IPS-18c (cell line): Measurements from ENCODE around the gene RASGEF1B.
"Not testable (repeated sequence)": the region's sequence is repeated elsewhere in the genome, so short reads cannot be mapped to it uniquely, and the experiment has no call there.

Source experiments
- H3K4me3 ChIP-seq: 2 replicates; pipeline ENCODE4 v1.7.0; 2013; ENCODE audit warnings: low read depth, mild to moderate bottlenecking, low read length, moderate library complexity; ENCODE audit not compliant: insufficient read depth
- H3K9me3 ChIP-seq: one replicate; pipeline ENCODE4 v1.6.1; 2013; ENCODE audit warnings: mild to moderate bottlenecking, low read length, moderate library complexity; ENCODE audit not compliant: control insufficient read depth, insufficient read depth

Gene RASGEF1B

DNA sequence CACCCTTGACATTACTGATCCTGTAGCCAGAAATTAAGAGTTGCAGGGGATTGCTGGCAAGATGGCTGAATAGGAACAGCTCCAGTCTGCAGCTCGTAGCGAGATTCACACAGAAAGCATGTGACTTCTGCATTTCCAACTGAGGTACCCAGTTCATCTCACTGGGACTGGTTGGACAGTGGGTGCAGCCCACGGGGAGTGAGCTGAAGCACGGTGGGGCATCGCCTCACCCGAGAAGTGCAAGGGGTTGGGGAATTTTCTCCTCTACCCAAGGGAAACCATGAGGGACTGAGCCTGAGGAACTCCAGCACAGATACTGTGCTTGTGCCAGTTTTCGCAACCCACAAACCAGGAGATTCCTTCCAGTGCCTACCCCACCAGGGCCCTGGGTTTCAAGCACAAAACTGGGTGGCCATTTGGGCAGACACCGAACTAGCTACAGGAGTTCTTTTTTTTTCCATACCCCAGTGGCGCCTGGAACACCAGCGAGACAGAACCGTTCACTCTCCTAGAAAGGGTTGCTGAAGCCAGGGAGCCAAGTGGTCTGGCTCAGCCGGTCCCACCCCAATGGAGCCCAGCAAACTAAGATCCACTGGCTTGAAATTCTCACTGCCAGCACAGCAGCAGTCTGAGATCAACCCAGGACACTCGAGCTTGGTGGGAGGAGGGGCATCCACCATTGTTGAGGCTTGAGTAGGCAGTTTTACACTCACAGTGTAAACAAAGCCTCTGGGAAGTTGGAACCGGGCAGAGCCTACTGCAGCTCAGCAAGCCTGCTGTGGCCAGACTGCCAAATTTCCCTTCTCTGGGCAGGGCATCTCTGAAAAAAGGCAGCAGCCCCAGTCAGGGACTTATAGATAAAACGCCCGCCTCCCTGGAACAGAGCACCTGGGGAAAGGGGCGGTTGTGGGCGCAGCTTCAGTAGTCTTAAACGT lies 1.9 kb upstream of the RASGEF1B start:
- H3K9me3 ChIP-seq, H3K4me3 ChIP-seq: not testable (repeated sequence)

DNA sequence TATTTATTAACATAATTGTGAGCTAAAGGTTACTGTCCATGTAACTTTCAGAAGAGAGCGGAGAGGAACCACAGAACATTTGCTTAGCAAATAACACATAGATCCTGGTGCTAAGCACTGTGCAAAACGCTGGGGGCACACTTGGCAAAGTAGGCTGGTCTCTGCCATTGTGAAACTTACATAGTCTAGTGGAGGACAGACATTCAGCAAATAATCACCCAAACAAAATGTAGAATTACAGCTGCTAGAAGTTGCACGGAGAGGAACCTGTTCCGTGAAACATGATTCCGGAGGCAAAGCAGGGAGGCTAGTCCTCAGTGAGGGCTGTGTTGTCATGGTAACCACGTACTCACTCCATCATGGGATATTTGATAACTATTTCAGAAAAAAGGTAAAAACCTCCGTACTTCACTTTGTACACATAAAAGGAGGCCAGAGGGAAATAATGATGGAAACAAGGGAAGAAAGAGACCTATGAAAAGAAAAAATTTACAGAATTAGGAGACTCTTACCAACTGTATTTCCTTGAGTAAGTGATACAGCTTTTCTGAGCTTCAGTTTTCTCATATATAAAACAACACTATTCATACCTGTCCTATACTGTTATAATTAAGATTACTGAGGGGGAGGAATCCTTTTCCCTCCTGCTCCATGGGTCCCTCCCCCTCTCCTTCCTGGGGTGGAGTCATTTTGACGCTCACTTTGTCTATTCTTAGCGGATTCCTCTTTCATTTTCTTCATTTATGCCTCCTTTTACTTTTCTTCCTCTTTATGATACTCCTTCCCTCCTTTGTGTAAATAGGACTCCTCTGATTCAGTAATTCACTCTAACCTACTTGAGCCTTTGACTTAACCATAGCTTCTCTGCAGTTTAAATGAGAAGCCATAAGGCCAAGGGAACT lies 825 bp upstream of the RASGEF1B start:
- H3K9me3 ChIP-seq, result no peaks in the 10 kb centered on the region

GRCh38 chr4:81471298-81471587 lies 464 bp downstream of the RASGEF1B start:
- Histone ChIP-seq H3K9me3 (no peaks in the 10 kb centered on the region), H3K4me3 (peak overlapping the region; percentile 88)

More for the DNA sequence above, 825 bp upstream of the RASGEF1B start:
- peak overlapping the region; percentile 88 for H3K4me3 ChIP-seq

GRCh38 chr4:81470456-81471297 lies 1.0 kb downstream of the RASGEF1B start:
- Histone ChIP-seq H3K4me3 (peak overlapping the region; percentile 88), H3K9me3 (no peaks in the 10 kb centered on the region)

- peak overlapping the region; percentile 88; the same call in 1 of the 2 replicates for H3K4me3 ChIP-seq
- no peaks in the 10 kb centered on the region for H3K9me3 ChIP-seq
Measured at GRCh38 chr4:81469781-81470455, 1.8 kb downstream of the RASGEF1B start.

- no peak overlapping the region for H3K4me3 ChIP-seq
Measured at GRCh38 chr4:81468678-81469077, 3.0 kb downstream of the RASGEF1B start.

DNA sequence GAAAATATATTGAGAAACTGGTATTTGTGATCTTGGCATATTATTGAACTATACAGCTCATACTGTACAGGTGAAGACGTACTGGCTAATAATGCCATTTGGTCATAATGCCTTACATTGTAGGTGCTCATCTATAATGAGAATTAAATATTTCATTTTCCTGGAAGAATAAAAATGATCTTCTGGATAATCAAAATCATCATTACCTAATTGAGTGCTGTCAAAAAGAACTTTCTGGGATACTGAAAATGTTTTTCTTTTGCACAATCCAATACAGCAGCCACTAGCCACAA lies 4.1 kb downstream of the RASGEF1B start:
- H3K4me3 ChIP-seq, result no peak overlapping the region
- no peaks in the 10 kb centered on the region for H3K9me3 ChIP-seq

More at GRCh38 chr4:81468678-81469077, 3.0 kb downstream of the RASGEF1B start:
- H3K9me3 ChIP-seq, result no peaks in the 10 kb centered on the region

GRCh38 chr4:81466841-81467671 lies 4.7 kb downstream of the RASGEF1B start:
- Histone ChIP-seq H3K9me3 (no peaks in the 10 kb centered on the region), H3K4me3 (no peak overlapping the region)

GRCh38 chr4:81465406-81466340 lies 6.0 kb downstream of the RASGEF1B start:
- Histone ChIP-seq H3K4me3 (no peak overlapping the region), H3K9me3 (no peaks in the 10 kb centered on the region)

- Histone ChIP-seq H3K9me3 (no peaks in the 10 kb centered on the region), H3K4me3 (no peak overlapping the region)
Measured at GRCh38 chr4:81460834-81461233, 10.9 kb downstream of the RASGEF1B start.

DNA sequence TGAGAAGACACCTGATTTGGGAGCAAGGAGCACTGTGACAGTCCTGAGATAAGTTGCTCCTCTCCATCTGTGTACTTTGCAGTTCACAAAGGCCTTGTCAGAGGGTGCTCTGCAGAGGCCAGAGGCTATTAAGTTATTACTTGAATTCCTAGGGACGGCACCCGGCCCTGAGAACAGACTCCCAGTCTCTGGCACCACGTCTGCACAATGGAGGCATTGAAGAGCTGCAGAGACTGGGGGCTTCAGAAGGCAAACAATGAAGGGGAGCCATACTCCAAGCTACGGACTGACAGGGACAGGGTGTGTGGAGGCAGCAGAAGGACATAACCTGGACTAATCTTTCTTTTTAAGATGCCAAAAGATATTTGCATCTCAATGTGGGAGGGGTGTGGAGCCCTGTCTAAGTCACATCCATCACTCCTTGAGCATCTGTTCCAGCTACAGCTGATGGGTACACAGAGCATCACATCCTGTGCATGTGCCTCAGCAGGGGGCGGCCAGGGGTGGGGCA lies 11.5 kb downstream of the RASGEF1B start:
- H3K4me3 ChIP-seq, result no peak overlapping the region
- H3K9me3 ChIP-seq, result no peaks in the 10 kb centered on the region

DNA sequence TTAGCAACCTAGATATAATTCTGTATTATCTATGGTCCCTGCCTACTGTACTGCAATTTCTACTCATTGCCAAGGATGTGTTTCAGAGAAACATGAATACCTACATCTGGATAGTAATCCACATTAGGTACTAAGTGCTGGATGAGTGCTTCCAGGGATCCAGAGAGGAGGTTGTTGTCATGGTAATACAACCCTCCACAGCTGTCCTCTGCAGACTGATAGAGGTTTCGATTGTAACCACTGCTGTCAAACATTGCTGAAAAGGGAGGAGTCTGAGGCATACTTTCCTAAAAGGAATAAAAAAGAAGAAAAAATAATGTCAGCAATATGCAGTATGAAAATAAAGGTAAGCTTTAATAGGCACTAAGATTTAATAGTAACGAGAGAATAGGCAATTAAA lies 12.5 kb downstream of the RASGEF1B start:
- Histone ChIP-seq H3K4me3 (no peak overlapping the region), H3K9me3 (no peaks in the 10 kb centered on the region)

GRCh38 chr4:81457921-81458520 lies 13.7 kb downstream of the RASGEF1B start:
- H3K9me3 ChIP-seq, result no peaks in the 10 kb centered on the region
- no peak overlapping the region for H3K4me3 ChIP-seq

GRCh38 chr4:81457345-81457744 lies 14.4 kb downstream of the RASGEF1B start:
- Histone ChIP-seq H3K9me3 (no peaks in the 10 kb centered on the region), H3K4me3 (no peak overlapping the region)

DNA sequence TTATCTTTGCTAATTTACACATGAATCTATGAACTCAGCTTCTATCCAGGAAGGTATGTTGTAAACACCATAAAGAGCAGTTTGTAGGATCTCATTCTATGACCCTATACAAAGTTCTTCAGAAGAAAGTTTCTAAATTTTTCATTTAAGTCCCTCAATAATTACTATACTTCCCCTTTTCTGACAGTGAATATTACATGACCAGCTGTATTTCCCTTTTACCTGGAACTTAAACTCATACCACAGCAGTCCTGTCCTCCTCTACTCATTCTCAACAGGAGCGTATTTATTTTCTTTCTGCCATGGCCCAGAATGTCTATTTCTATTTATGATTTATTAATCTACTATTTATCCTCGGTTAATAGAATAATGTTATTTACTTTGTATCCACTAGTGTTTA lies 15.8 kb downstream of the RASGEF1B start:
- no peak overlapping the region for H3K4me3 ChIP-seq
- H3K9me3 ChIP-seq, result no peaks in the 10 kb centered on the region
